ENCODE data around the gene RHOV. TPM values are rescaled to one million over a fixed set of nuclear protein-coding genes. Genes with fewer than 3 reads are reported as not detected.
A peak's percentile ranks its signal among the peaks of the same experiment; 100 is the strongest.

The RHOV gene
- total RNA-seq, 1 experiment from 2014 or later: 2.0 TPM

GRCh38 chr15:40852529-40852928 is 21.5 kb downstream of the RHOV start:
- H3K27me3 ChIP-seq (ENCODE audit: control insufficient read depth, insufficient read depth, low read length): no peaks in the 10 kb centered on the region
- H3K4me3 ChIP-seq (ENCODE audit: insufficient read depth, low read depth, low read length): no peak overlapping the region
- peaks cover 43% of the 10 kb centered on the region for H3K36me3 ChIP-seq (replicated peaks; ENCODE audit: control insufficient read depth, insufficient read depth, low read length)
- no peak for DNase-seq

DNA sequence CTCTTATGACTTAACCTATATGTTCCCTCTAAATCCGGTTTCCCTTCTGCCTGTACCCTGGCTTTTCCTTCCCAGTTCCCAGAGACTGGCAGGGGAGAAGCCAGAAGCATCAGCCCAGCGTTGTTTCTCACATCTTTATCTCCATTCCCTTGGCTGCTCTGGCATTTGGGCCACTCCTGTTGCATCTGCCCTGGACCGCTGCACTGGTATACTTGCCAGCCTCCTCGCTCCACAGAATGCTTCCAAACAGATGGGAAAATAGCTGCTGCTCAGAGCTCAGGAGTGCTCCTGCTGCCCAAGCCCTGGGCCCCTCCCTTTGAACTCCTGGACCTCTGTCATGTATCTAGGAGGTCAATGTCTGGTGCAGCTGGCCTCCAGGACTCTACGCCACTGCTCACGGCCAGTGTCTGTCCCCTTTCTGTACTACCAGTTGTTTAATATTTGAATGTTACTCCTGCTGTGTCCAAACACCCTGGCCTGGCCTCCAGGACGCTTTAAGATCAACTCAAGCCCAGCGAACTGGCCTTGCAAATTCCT is 23.4 kb downstream of the RHOV start:
- Histone ChIP-seq H3K27me3 (ENCODE audit: control insufficient read depth, insufficient read depth, low read length) (no peaks in the 10 kb centered on the region), H3K36me3 (replicated peaks; ENCODE audit: control insufficient read depth, insufficient read depth, low read length) (peaks cover 34% of the 10 kb centered on the region), H3K4me3 (ENCODE audit: insufficient read depth, low read depth, low read length) (no peak overlapping the region)
- no peak for DNase-seq

DNA sequence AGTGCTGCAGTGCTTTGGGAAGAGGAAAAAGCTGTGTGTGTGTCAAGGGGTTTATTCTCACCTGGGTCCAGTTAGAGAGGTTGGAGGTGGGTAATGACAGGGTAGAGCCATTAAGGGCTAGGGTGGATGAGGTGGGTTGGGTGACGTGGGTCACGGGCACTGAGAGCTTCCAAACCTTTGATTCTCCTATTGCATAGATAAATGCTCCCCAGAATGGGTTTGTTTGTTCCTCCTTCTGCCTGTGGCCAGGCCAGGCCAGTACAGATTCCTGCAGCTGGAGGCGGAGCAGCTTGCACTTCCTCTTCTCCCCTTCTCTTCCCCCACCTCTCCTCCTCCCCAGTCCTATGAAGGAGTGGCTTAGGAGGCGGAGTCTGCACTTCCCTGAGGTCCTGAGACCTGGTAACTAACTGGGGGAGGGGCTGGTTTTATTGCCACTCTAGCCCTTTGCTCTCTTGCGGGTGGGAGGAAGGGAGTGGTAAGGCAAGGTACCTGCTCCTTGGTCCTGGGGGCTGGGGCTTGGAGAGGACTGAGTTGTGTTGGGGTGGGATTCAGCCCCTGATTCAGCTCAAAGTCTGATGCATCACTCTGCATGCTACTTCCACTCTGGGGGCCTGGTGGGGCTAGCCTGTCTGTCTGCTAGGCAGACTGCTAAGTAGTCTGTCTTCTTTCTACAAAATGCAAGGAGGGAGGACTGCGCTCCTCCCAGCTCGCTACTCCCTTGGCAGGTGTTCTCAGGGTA is 26.6 kb downstream of the RHOV start:
- DNase-seq: peak; percentile 80
- H3K4me3 ChIP-seq (ENCODE audit: insufficient read depth, low read depth, low read length): no peak overlapping the region
- H3K27me3 ChIP-seq (ENCODE audit: control insufficient read depth, insufficient read depth, low read length): peaks cover 20% of the 10 kb centered on the region; the same call in 1 of the 2 replicates

DNA sequence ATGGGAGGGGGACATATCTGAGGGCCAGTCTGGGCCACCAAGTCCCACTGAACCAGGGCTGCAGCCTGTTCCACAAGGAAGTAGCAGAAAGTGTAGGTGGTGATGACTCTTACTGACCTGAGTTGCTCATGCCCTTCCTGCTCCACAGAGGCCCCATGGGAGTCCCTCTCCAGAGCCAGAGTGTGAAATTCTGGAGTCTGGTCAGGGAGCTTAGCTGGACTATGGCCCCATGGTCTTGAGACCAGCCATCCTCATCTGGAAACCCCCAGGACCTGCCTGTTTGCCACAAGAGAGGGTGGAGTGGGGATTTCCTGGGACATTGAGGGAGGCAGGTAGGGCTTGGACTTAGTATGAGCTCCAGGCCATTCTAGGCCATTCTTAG is 27.2 kb downstream of the RHOV start:
- H3K36me3 ChIP-seq (replicated peaks; ENCODE audit: control insufficient read depth, insufficient read depth, low read length): peaks cover 14% of the 10 kb centered on the region
- H3K4me3 ChIP-seq (ENCODE audit: insufficient read depth, low read depth, low read length): no peak overlapping the region
- no peak for DNase-seq
- peaks cover 20% of the 10 kb centered on the region; the same call in 1 of the 2 replicates for H3K27me3 ChIP-seq (ENCODE audit: control insufficient read depth, insufficient read depth, low read length)

More for the DNA sequence above, 26.6 kb downstream of the RHOV start:
- peaks cover 16% of the 10 kb centered on the region for H3K36me3 ChIP-seq (replicated peaks; ENCODE audit: control insufficient read depth, insufficient read depth, low read length)

GRCh38 chr15:40845511-40846284 is 28.3 kb downstream of the RHOV start:
- peaks cover 20% of the 10 kb centered on the region; the same call in 1 of the 2 replicates for H3K27me3 ChIP-seq (ENCODE audit: control insufficient read depth, insufficient read depth, low read length)
- peak; percentile 70 for DNase-seq
- peaks cover 14% of the 10 kb centered on the region for H3K36me3 ChIP-seq (replicated peaks; ENCODE audit: control insufficient read depth, insufficient read depth, low read length)
- peak overlapping the region; percentile 1; the same call in 1 of the 2 replicates for H3K4me3 ChIP-seq (ENCODE audit: insufficient read depth, low read depth, low read length)

DNA sequence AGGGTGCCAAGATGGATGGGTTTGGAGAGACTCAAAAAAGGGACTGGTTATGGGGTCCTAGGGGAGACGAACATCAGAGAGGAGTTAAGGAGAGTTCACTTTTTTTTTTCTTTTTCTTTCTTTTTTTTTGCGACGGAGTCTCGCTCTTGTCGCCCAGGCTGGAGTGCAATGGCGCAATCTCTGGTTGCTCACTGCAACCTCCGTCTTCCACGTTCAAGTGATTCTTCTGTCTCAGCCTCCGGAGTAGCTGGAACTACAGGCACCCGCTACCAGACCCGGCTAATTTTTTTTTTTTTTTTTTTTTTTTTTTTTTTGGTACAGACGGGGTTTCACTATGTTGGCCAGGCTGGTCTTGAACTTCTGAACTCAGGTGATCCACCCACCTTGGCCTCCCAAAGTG is 29.0 kb downstream of the RHOV start:
- peak overlapping the region; percentile 84 for H3K4me3 ChIP-seq (ENCODE audit: insufficient read depth, low read depth, low read length)
- peaks cover 10% of the 10 kb centered on the region for H3K36me3 ChIP-seq (replicated peaks; ENCODE audit: control insufficient read depth, insufficient read depth, low read length)
- peaks cover 20% of the 10 kb centered on the region; the same call in 1 of the 2 replicates for H3K27me3 ChIP-seq (ENCODE audit: control insufficient read depth, insufficient read depth, low read length)
- no peak for DNase-seq

- Histone ChIP-seq H3K36me3 (replicated peaks; ENCODE audit: control insufficient read depth, insufficient read depth, low read length) (peaks cover 10% of the 10 kb centered on the region), H3K4me3 (ENCODE audit: insufficient read depth, low read depth, low read length) (peak overlapping the region; percentile 84), H3K27me3 (ENCODE audit: control insufficient read depth, insufficient read depth, low read length) (peaks cover 20% of the 10 kb centered on the region; the same call in 1 of the 2 replicates)
- no peak for DNase-seq
Observed at GRCh38 chr15:40844696-40845030, 29.4 kb downstream of the RHOV start.

DNA sequence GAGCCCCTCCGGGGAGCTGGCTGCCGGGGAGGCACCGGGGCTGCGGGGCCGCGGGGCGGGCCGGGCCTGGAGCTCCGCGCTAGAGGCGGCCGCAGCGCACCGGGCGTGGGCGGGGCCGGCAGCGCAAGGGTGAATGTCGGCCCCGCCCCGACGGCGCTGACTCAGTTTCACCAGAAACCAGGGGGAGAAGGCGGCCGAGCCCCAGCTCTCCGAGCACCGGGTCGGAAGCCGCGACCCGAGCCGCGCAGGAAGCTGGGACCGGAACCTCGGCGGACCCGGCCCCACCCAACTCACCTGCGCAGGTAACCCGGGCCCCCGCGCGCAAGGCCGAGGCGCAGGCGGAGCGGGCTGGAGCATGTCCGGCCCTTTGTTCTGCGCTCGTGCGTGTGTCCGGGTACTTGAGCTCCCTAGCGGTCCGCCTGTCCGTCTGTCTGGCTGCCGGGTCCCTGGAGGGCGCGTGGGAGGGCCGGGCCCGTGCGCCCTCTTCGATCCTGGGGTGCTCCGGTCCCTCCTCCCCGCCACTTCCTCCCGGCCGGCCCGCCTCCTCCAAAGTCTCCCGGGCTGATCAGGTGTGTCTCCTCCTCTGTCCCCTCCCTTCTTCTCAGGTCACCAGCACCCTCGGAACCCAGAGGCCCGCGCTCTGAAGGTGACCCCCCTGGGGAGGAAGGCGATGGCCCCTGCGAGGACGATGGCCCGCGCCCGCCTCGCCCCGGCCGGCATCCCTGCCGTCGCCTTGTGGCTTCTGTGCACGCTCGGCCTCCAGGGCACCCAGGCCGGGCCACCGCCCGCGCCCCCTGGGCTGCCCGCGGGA is 29.9 kb downstream of the RHOV start, which contains the start of gene SPINT1:
Gene SPINT1 (plus strand): TSS at position 164 of the 811 bp plus-strand sequence. CDS start 507 bp downstream, at position 671.
- H3K4me3 ChIP-seq (ENCODE audit: insufficient read depth, low read depth, low read length): peak within 1 kb of the TSS; percentile 84
- H3K27me3 ChIP-seq (ENCODE audit: control insufficient read depth, insufficient read depth, low read length): peaks cover 20% of the 10 kb centered on the region; the same call in 1 of the 2 replicates
- peaks cover 8% of the 10 kb centered on the region for H3K36me3 ChIP-seq (replicated peaks; ENCODE audit: control insufficient read depth, insufficient read depth, low read length)
- peak; percentile 88 for DNase-seq

- Histone ChIP-seq H3K4me3 (ENCODE audit: insufficient read depth, low read depth, low read length) (peak overlapping the region; percentile 84), H3K36me3 (replicated peaks; ENCODE audit: control insufficient read depth, insufficient read depth, low read length) (peaks cover 8% of the 10 kb centered on the region)
- no peak for DNase-seq
Observed at GRCh38 chr15:40843261-40843884, 30.7 kb downstream of the RHOV start.

DNA sequence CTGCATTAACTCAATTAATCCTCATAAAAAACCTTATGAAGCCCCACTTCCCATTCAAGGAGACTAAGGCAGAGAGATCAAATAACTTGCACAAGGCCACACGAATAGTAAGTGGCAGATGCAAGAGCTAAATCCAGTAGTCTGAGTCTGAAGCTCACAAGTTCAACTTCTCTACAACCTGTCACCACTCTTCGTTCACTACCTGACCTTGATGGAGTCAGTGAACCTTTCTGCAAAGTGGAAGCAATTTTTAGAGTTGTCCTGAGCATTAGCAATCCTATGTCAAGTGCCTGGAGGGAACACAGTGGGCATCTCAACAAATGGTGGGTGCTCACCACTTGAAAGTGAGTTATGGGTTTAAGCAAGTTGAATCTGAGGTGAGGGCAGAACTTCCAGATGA is 32.3 kb downstream of the RHOV start:
- peaks cover 20% of the 10 kb centered on the region; the same call in 1 of the 2 replicates for H3K27me3 ChIP-seq (ENCODE audit: control insufficient read depth, insufficient read depth, low read length)

More at GRCh38 chr15:40843261-40843884, 30.7 kb downstream of the RHOV start:
- H3K27me3 ChIP-seq (ENCODE audit: control insufficient read depth, insufficient read depth, low read length): peaks cover 20% of the 10 kb centered on the region; the same call in 1 of the 2 replicates

GRCh38 chr15:40838756-40839155 is 35.3 kb downstream of the RHOV start:
- H3K36me3 ChIP-seq (replicated peaks; ENCODE audit: control insufficient read depth, insufficient read depth, low read length): no peaks in the 10 kb centered on the region
- H3K4me3 ChIP-seq (ENCODE audit: insufficient read depth, low read depth, low read length): no peak overlapping the region
- DNase-seq: no peak
- H3K27me3 ChIP-seq (ENCODE audit: control insufficient read depth, insufficient read depth, low read length): peaks cover 10% of the 10 kb centered on the region; the same call in 1 of the 2 replicates

More for the DNA sequence above, 32.3 kb downstream of the RHOV start:
- DNase-seq: no peak
- Histone ChIP-seq H3K4me3 (ENCODE audit: insufficient read depth, low read depth, low read length) (no peak overlapping the region), H3K36me3 (replicated peaks; ENCODE audit: control insufficient read depth, insufficient read depth, low read length) (peaks cover 2% of the 10 kb centered on the region; the same call in 1 of the 2 replicates)

- Histone ChIP-seq H3K27me3 (ENCODE audit: control insufficient read depth, insufficient read depth, low read length) (no peaks in the 10 kb centered on the region; the same call in 1 of the 2 replicates), H3K36me3 (replicated peaks; ENCODE audit: control insufficient read depth, insufficient read depth, low read length) (no peaks in the 10 kb centered on the region), H3K4me3 (ENCODE audit: insufficient read depth, low read depth, low read length) (no peak overlapping the region)
- DNase-seq: no peak
Observed at GRCh38 chr15:40836020-40836419, 38.0 kb downstream of the RHOV start.

GRCh38 chr15:40832903-40833302 is 41.1 kb downstream of the RHOV start:
- no peak for DNase-seq
- Histone ChIP-seq H3K4me3 (ENCODE audit: insufficient read depth, low read depth, low read length) (no peak overlapping the region), H3K27me3 (ENCODE audit: control insufficient read depth, insufficient read depth, low read length) (no peaks in the 10 kb centered on the region), H3K36me3 (replicated peaks; ENCODE audit: control insufficient read depth, insufficient read depth, low read length) (no peaks in the 10 kb centered on the region)
